Ovary (tissue), 9 donors: ENCODE measurements around the gene MAD1L1. TPM values are rescaled to one million over a fixed set of nuclear protein-coding genes. Genes with fewer than 3 reads are reported as not detected.

Experiments
- DNase-seq, 5 donors: peaks; one replicate each; pipeline ENCODE4 v3.0.0-alpha.2; 2019 to 2020
- H3K27ac ChIP-seq, 2 donors: fragments of 200-600 bp; one replicate each; pipeline versions ENCODE4 v1.5.1 to v1.8.0; 2019 to 2022
- H3K27me3 ChIP-seq: fragments of 200-600 bp; one replicate; pipeline ENCODE4 v1.8.0; 2022
- H3K36me3 ChIP-seq: fragments of 200-600 bp; sonication (generic); one replicate; pipeline ENCODE4 v1.5.1; 2019
- H3K4me1 ChIP-seq: one replicate; pipeline ENCODE4 v1.8.1; 2013; ENCODE audit warnings: mild to moderate bottlenecking, moderate library complexity; ENCODE audit not compliant: insufficient read depth
- H3K4me3 ChIP-seq: fragments of 200-600 bp; sonication (generic); one replicate; pipeline ENCODE4 v1.5.1; 2017
- H3K9me3 ChIP-seq, 2 donors: fragments of 200-600 bp in 1 of 2; sonication (generic) in 1 of 2; one replicate each; pipeline versions ENCODE4 v1.5.1 to v1.8.1; 2013 to 2019; ENCODE audit warnings: mild to moderate bottlenecking in 1 of 2, moderate library complexity in 1 of 2
- CTCF ChIP-seq, 3 donors: fragments of 450-650 bp in 2 of 3; fragments of 200-600 bp in 1 of 3; IDR thresholded peaks; one replicate each; pipeline versions ENCODE4 v1.5.1 to v1.8.0; 2016 to 2022; ENCODE audit warnings: antibody characterized with exemption in 3 of 3, mild to moderate bottlenecking in 1 of 3
- EP300 ChIP-seq: sonication (generic); formaldehyde crosslinking; IDR thresholded peaks from one replicate; pipeline ENCODE4 v1.6.1; 2017; ENCODE audit warnings: antibody characterized with exemption
- POLR2A ChIP-seq: fragments of 450-650 bp; IDR thresholded peaks from one replicate; pipeline ENCODE4 v1.6.1; 2017; ENCODE audit warnings: antibody characterized with exemption, mild to moderate bottlenecking, moderate library complexity
- WGBS, 3 donors: extraction: QIAGEN DNeasy Blood & Tissue Kit in 1 of 3; methylation state at CpG; one replicate each; pipeline versions ENCODE4 v1.1.5 to v1.1.7; 2013 to 2017; 5-methylcytosine and 5-hydroxymethylcytosine counted together
- intact Hi-C, 4 donors: fragments of 100-400 bp; cut with DNase I; formaldehyde crosslinking; loops; one replicate each; pipeline versions ENCODE4 v1.11.0 to v1.15.1; 2022 to 2023
- polyA plus RNA-seq, 2 donors: library from polyadenylated mRNA; stranded (reverse); fragments of 200-250 nt in 1 of 2; fragments of 350-450 nt in 1 of 2; fragmentation: Illumina TruSeq in 1 of 2; extraction: RNeasy Lipid Tissue Mini Kit (QIAGEN cat#74804) in 1 of 2; gene quantifications; one replicate each; pipeline ENCODE4 v1.2.3, GENCODE V29; 2013 to 2014
- total RNA-seq, 7 donors: library from RNA; depleted of rRNA in 2 of 7; stranded (reverse); fragments of >200 nt in 2 of 7; fragmentation: NEBNext Ultra II Directional in 3 of 7; extraction: Animal tissue kit (Norgen Biotek cat#: 25700) in 3 of 7; gene quantifications; one replicate each; pipeline versions ENCODE4 v1.1.0 to v1.2.4, GENCODE V29; 2016 to 2023
- donor health status: DM: no; HTN: no; CAD: no; lungs with moderate emphysema.
- donor health status: DM: no; HTN: no; CAD: no.
- donor health status: Bipolar disorder and iron deficiency.
- donor health status: DM: yes; HTN: yes; CAD: no.
- donor health status: DM: no; HTN: no; CAD: no.
- donor health status: DM: yes; HTN: yes; CAD: no.

Gene MAD1L1
- total and polyA plus RNA-seq, 9 donors: 5.9 to 36.6 (median 22.8) TPM

- no peak overlapping the region for H3K4me3 ChIP-seq
- H3K27me3 ChIP-seq: no peaks in the 10 kb centered on the region
- 92 to 94% (median 93%) methylated on average over 11 of the region's 11 CpGs for WGBS, 3 donors
- TF ChIP-seq POLR2A: no peak
- no peak for TF ChIP-seq CTCF (IDR thresholded peaks at IDR 0.05)
- no peak for TF ChIP-seq EP300
- peak overlapping the region in 1 of 2 donors; percentile 58 for H3K27ac ChIP-seq
- peak in 2 of 5 donors; percentile 14 to 47 for DNase-seq
- peaks cover 20% of the 10 kb centered on the region for H3K4me1 ChIP-seq
- no peaks in the 10 kb centered on the region for H3K9me3 ChIP-seq
- intact Hi-C loops: loop anchor here in 3 of 4 donors (10.0 kb wide), 3 partner anchors 100 to 620 kb away; no protein-coding TSS in a partner anchor
- no peaks in the 10 kb centered on the region for H3K36me3 ChIP-seq
Measured at GRCh38 chr7:2204446-2204845, 28.3 kb downstream of the MAD1L1 start.

GRCh38 chr7:2203766-2204300 is 28.9 kb downstream of the MAD1L1 start:
- peak; percentile 65 to 83 (median 66) for DNase-seq
- intact Hi-C loops: loop anchor here in 3 of 4 donors (10.0 kb wide), 3 partner anchors 99 to 619 kb away; no protein-coding TSS in a partner anchor
- Histone ChIP-seq H3K27me3 (no peaks in the 10 kb centered on the region), H3K36me3 (no peaks in the 10 kb centered on the region), H3K27ac (peak overlapping the region in 1 of 2 donors; percentile 58), H3K4me1 (peaks cover 20% of the 10 kb centered on the region), H3K4me3 (no peak overlapping the region), H3K9me3 (no peaks in the 10 kb centered on the region)
- WGBS, 3 donors: 18 to 34% (median 26%) methylated on average over 13 of the region's 13 CpGs
- no peak for TF ChIP-seq POLR2A
- no peak for TF ChIP-seq EP300
- no peak for TF ChIP-seq CTCF (IDR thresholded peaks at IDR 0.05)

- DNase-seq: peak; percentile 53 to 66 (median 60)
- TF ChIP-seq CTCF (IDR thresholded peaks at IDR 0.05) (peak in 1 of 3 donors; percentile 21), POLR2A (no peak)
- H3K27ac ChIP-seq: peak overlapping the region in 1 of 2 donors; percentile 58
- no peaks in the 10 kb centered on the region for H3K36me3 ChIP-seq
- no peak overlapping the region for H3K4me3 ChIP-seq
- intact Hi-C loops: loop anchor here in 3 of 4 donors (10.0 kb wide), 3 partner anchors 98 to 618 kb away; no protein-coding TSS in a partner anchor
- no peaks in the 10 kb centered on the region for H3K9me3 ChIP-seq
- WGBS, 3 donors: 70 to 72% (median 71%) methylated on average over 20 of the region's 20 CpGs
- H3K4me1 ChIP-seq: peaks cover 20% of the 10 kb centered on the region
- H3K27me3 ChIP-seq: no peaks in the 10 kb centered on the region
Measured at GRCh38 chr7:2202901-2203765, 29.6 kb downstream of the MAD1L1 start.

- Histone ChIP-seq H3K27me3 (no peaks in the 10 kb centered on the region), H3K27ac (peak overlapping the region in 1 of 2 donors; percentile 13), H3K9me3 (no peaks in the 10 kb centered on the region), H3K4me3 (no peak overlapping the region), H3K4me1 (peaks cover 20% of the 10 kb centered on the region), H3K36me3 (no peaks in the 10 kb centered on the region)
- DNase-seq: peak in 1 of 5 donors; percentile 30
- intact Hi-C loops: loop anchor here in 3 of 4 donors (10.0 kb wide), 3 partner anchors 98 to 618 kb away; no protein-coding TSS in a partner anchor
- 91 to 93% (median 92%) methylated on average over 14 of the region's 14 CpGs for WGBS, 3 donors
- no peak for TF ChIP-seq CTCF (IDR thresholded peaks at IDR 0.05)
- no peak for TF ChIP-seq POLR2A
- no peak for TF ChIP-seq EP300
Measured at GRCh38 chr7:2202361-2202761, 30.4 kb downstream of the MAD1L1 start.
